OCI-LY3 (cell line): ENCODE measurements around the gene PSG5.
"Not testable (repeated sequence)": the region's sequence is repeated elsewhere in the genome, so short reads cannot be mapped to it uniquely, and the experiment has no call there.

Experiments
- H2AFZ ChIP-seq: fragments of 200-600, 300-600 bp; shearing (Covaris generic); 2 replicates; pipeline ENCODE4 v1.6.0; 2014; ENCODE audit warnings: antibody characterized with exemption, low read depth, low read length
- H3K27ac ChIP-seq: fragments of 200-600, 300-600 bp; sonication (generic); 2 replicates; pipeline ENCODE4 v1.5.1; 2014; ENCODE audit warnings: mild to moderate bottlenecking, low read length, moderate library complexity, mixed read lengths
- H3K27me3 ChIP-seq: fragments of 200-600, 300-600 bp; sonication (generic); 2 replicates; pipeline ENCODE4 v1.6.1; 2014; ENCODE audit warnings: low read depth, low read length, mixed read lengths
- H3K36me3 ChIP-seq: fragments of 200-600, 300-600 bp; sonication (generic); replicated peaks from 2 replicates; pipeline ENCODE3; 2014; ENCODE audit warnings: low read depth, low read length, mixed read lengths
- H3K4me1 ChIP-seq: fragments of 300-600, 200-600 bp; sonication (generic); 2 replicates; pipeline ENCODE4 v1.6.1; 2014; ENCODE audit warnings: low read length, mixed read lengths
- H3K4me2 ChIP-seq: fragments of 200-600, 300-600 bp; sonication (generic); 2 replicates; pipeline ENCODE4 v1.6.1; 2014; ENCODE audit warnings: low read length, mixed read lengths
- H3K4me3 ChIP-seq: fragments of 300-600, 200-600 bp; sonication (generic); 2 replicates; pipeline ENCODE4 v1.5.1; 2014; ENCODE audit warnings: antibody characterized with exemption, mild to moderate bottlenecking, low read length, moderate library complexity
- H3K79me2 ChIP-seq: fragments of 300-600, 200-600 bp; shearing (Covaris generic); 2 replicates; pipeline ENCODE4 v1.6.1; 2014; ENCODE audit warnings: mild to moderate bottlenecking, low read length, mixed read lengths
- H3K9ac ChIP-seq: fragments of 300-600, 200-600 bp; shearing (Covaris generic); 2 replicates; pipeline ENCODE4 v1.6.0; 2014; ENCODE audit warnings: mild to moderate bottlenecking, low read length, moderate library complexity
- H3K9me3 ChIP-seq: fragments of 200-600, 300-600 bp; shearing (Covaris generic); 2 replicates; pipeline ENCODE4 v1.6.1; 2014; ENCODE audit warnings: low read length, mixed read lengths; ENCODE audit not compliant: insufficient read depth
- H4K20me1 ChIP-seq: fragments of 200-600, 300-600 bp; sonication (generic); 2 replicates; pipeline ENCODE4 v1.6.1; 2016; ENCODE audit warnings: low read length, mixed read lengths; ENCODE audit not compliant: insufficient read depth
- CTCF ChIP-seq: fragments of 200-600, 300-600 bp; sonication (generic); IDR thresholded peaks from 2 replicates; pipeline ENCODE4 v1.5.1; 2014; ENCODE audit warnings: antibody characterized with exemption, low read length, low read depth
- EZH2phosphoT487 ChIP-seq: fragments of 200-600 bp; shearing (Covaris generic); IDR thresholded peaks from 2 replicates; pipeline ENCODE4 v1.6.1; 2018; ENCODE audit warnings: antibody characterized with exemption, mixed run types, low read depth

PSG5 gene

GRCh38 chr19:43127336-43127735, 59.0 kb downstream of the PSG5 start:
- not testable (repeated sequence) for H3K4me3 ChIP-seq, H3K36me3 ChIP-seq, H3K4me2 ChIP-seq, H2AFZ ChIP-seq, H3K27ac ChIP-seq, H3K79me2 ChIP-seq, H3K9me3 ChIP-seq, H3K4me1 ChIP-seq, H4K20me1 ChIP-seq, H3K27me3 ChIP-seq, H3K9ac ChIP-seq

DNA sequence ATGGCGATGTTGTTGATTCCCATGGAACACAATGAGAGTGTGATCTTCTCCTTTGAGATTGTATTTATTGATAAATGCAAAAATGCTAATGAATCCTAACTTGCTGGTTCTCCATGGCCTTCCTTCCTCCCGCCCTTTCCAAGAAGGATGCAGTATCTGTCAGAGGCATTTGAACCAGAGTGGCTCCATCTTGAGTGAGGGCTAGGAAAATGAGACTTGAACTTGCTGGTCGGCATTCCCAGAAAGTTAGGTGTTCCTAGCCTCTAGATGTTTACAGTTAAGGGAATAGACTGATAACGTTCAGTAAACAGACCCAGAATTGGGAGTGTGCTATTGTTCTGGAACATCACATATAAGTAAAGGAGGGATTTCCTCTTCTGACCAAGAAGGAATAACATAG, 59.6 kb downstream of the PSG5 start:
- H3K9ac ChIP-seq, result no peak overlapping the region
- H2AFZ ChIP-seq, result no peak overlapping the region
- H3K27ac ChIP-seq, result no peak overlapping the region

GRCh38 chr19:43124360-43124759, 62.0 kb downstream of the PSG5 start:
- Histone ChIP-seq H3K79me2 (no peaks in the 10 kb centered on the region), H3K4me2 (no peak overlapping the region), H3K9ac (no peak overlapping the region), H4K20me1 (no peaks in the 10 kb centered on the region), H3K27me3 (peaks cover 8% of the 10 kb centered on the region), H3K4me1 (no peaks in the 10 kb centered on the region), H3K9me3 (no peaks in the 10 kb centered on the region), H3K36me3 (no peaks in the 10 kb centered on the region), H2AFZ (no peak overlapping the region), H3K27ac (no peak overlapping the region), H3K4me3 (no peak overlapping the region)
- no peak for TF ChIP-seq EZH2phosphoT487
- TF ChIP-seq CTCF, result peak; percentile 21; the same call in 1 of the 2 replicates

More for the DNA sequence above, 59.6 kb downstream of the PSG5 start:
- Histone ChIP-seq H3K79me2 (no peaks in the 10 kb centered on the region), H3K36me3 (no peaks in the 10 kb centered on the region), H3K4me3 (no peak overlapping the region), H3K9me3 (no peaks in the 10 kb centered on the region), H3K4me1 (no peaks in the 10 kb centered on the region), H3K4me2 (no peak overlapping the region), H3K27me3 (peaks cover 8% of the 10 kb centered on the region), H4K20me1 (no peaks in the 10 kb centered on the region)
- TF ChIP-seq CTCF (no peak), EZH2phosphoT487 (no peak)

GRCh38 chr19:43120433-43121026, 65.8 kb downstream of the PSG5 start:
- not testable (repeated sequence) for H3K4me2 ChIP-seq, H3K27me3 ChIP-seq, H3K27ac ChIP-seq, H3K9ac ChIP-seq, H2AFZ ChIP-seq, H3K4me3 ChIP-seq, H3K9me3 ChIP-seq, H3K79me2 ChIP-seq, H3K36me3 ChIP-seq, H4K20me1 ChIP-seq, H3K4me1 ChIP-seq

GRCh38 chr19:43119526-43119925, 66.8 kb downstream of the PSG5 start:
- H3K27me3 ChIP-seq, H3K36me3 ChIP-seq, H3K9ac ChIP-seq, H3K4me1 ChIP-seq, H3K27ac ChIP-seq, H3K9me3 ChIP-seq, H3K4me2 ChIP-seq, H2AFZ ChIP-seq, H3K4me3 ChIP-seq, H4K20me1 ChIP-seq, H3K79me2 ChIP-seq: not testable (repeated sequence)
